ENCODE results near the gene STH. TPM values are rescaled to one million over a fixed set of nuclear protein-coding genes. Genes with fewer than 3 reads are reported as not detected.

STH gene
- total RNA-seq: not detected in 2 replicates

GRCh38 chr17:45998987-45999899 is at the start of gene STH:
STH (plus strand) TSS chr17:45999250; CDS start chr17:45999280, 30 bp downstream.

Other genes with a start within 250 kb of the STH start
- not detected in 2 replicates for gene CRHR1, start 214.9 kb upstream of the STH start, total RNA-seq
- not detected in 2 replicates for gene SPPL2C, start 154.4 kb upstream of the STH start, total RNA-seq
- gene MAPT, start 104.7 kb upstream of the STH start, total RNA-seq: 0.49 and 1.1 TPM in 2 replicates
- gene KANSL1, start 194.2 kb downstream of the STH start, total RNA-seq: 17.4 and 38.4 TPM in 2 replicates